A549 (cell line): ENCODE results near the gene FGF4.

Experiments
- CHD4 ChIP-seq: fragments of 200-600 bp; sonication (generic); IDR thresholded peaks from 2 replicates; pipeline ENCODE4 v1.6.1; 2016; ENCODE audit warnings: antibody characterized with exemption, mild to moderate bottlenecking, borderline replicate concordance
- GATA3 ChIP-seq: IDR thresholded peaks from 2 replicates; pipeline ENCODE4 v1.6.1; 2012; ENCODE audit warnings: borderline replicate concordance
- KDM1A ChIP-seq: fragments of 200-600 bp; sonication (generic); IDR thresholded peaks from 2 replicates; pipeline ENCODE4 v1.6.1; 2016; ENCODE audit warnings: low read depth, mild to moderate bottlenecking
- SMC3 ChIP-seq: fragments of >200 bp; sonication (Bioruptor Twin); formaldehyde crosslinking; IDR thresholded peaks from 3 replicates; pipeline ENCODE4 v1.6.1; 2018; ENCODE audit warnings: inconsistent platforms
- TF ChIP-seq, protein P1 (sequence below): fragments of >200 bp; sonication (Bioruptor Twin); formaldehyde crosslinking; IDR thresholded peaks from 3 replicates; pipeline ENCODE4 v1.5.1; 2016

DNA sequence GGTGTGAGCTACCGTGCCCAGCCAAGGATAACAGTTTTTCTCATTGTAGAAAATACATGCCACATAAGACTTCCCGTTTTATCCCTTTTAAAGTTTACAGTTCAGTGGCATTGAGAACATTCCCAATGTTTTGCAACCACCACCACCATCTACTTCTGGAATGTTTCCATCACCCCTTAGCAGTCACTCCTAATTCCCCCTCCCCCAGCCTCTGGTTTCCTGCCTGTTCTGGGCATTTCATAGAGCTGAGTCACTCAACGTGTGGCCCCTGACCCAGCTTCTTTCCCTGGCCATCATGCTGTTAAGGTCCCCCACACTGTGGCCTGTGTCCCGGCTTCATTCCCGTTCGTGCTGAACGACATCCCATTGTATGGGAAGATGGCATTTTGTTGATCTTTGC lies 30.7 kb downstream of the FGF4 start:
- no peak for TF ChIP-seq SMC3
- TF ChIP-seq, protein P1, sequence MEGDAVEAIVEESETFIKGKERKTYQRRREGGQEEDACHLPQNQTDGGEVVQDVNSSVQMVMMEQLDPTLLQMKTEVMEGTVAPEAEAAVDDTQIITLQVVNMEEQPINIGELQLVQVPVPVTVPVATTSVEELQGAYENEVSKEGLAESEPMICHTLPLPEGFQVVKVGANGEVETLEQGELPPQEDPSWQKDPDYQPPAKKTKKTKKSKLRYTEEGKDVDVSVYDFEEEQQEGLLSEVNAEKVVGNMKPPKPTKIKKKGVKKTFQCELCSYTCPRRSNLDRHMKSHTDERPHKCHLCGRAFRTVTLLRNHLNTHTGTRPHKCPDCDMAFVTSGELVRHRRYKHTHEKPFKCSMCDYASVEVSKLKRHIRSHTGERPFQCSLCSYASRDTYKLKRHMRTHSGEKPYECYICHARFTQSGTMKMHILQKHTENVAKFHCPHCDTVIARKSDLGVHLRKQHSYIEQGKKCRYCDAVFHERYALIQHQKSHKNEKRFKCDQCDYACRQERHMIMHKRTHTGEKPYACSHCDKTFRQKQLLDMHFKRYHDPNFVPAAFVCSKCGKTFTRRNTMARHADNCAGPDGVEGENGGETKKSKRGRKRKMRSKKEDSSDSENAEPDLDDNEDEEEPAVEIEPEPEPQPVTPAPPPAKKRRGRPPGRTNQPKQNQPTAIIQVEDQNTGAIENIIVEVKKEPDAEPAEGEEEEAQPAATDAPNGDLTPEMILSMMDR, result no peak
- TF ChIP-seq KDM1A, result no peak
- no peak for TF ChIP-seq CHD4
- TF ChIP-seq GATA3, result no peak
